ENCODE results near the gene ITPR1. TPM values are rescaled to one million over a fixed set of nuclear protein-coding genes. Genes with fewer than 3 reads are reported as not detected.
"Not testable (repeated sequence)": the region's sequence is repeated elsewhere in the genome, so short reads cannot be mapped to it uniquely, and the experiment has no call there.

The ITPR1 gene
- total RNA-seq, 1 experiment from 2014 or later, result 11.3 TPM

GRCh38 chr3:4589475-4590097, 96.4 kb downstream of the ITPR1 start:
- Histone ChIP-seq H4K20me1 (ENCODE audit: insufficient read depth) (no peaks in the 10 kb centered on the region), H3K4me2 (no peak overlapping the region), H3K4me3 (no peak overlapping the region), H3F3A (ENCODE audit: insufficient read depth, low read depth) (no peaks in the 10 kb centered on the region), H3K79me2 (ENCODE audit: low read depth) (no peaks in the 10 kb centered on the region), H3K27me3 (ENCODE audit: insufficient read depth, low read depth) (no peaks in the 10 kb centered on the region), H3K9me2 (ENCODE audit: insufficient read depth) (no peaks in the 10 kb centered on the region), H3K9me3 (ENCODE audit: insufficient read depth, low read depth) (no peaks in the 10 kb centered on the region), H2AFZ (no peak overlapping the region), H3K4me1 (replicated peaks; ENCODE audit: insufficient read depth) (no peaks in the 10 kb centered on the region), H3K27ac (no peak overlapping the region), H3K36me3 (ENCODE audit: low read depth) (no peaks in the 10 kb centered on the region)
- POLR2A ChIA-PET (ENCODE audit: unreplicated experiment), result no interaction called here
- DNase-seq, result no peak
- CTCF ChIA-PET, result no interaction called here
- BruUV-seq (replicated peaks), result no TSS peak
- TF ChIP-seq EZH2 (IDR thresholded peaks at IDR 0.05; ENCODE audit: low read depth) (no peak), CTCF (conservative IDR thresholded peaks at IDR 0.05) (no peak)
- intact Hi-C loops (cut with micrococcal nuclease; ENCODE audit: unreplicated experiment), result no loop called here

GRCh38 chr3:4590849-4591248, 97.7 kb downstream of the ITPR1 start:
- H4K20me1 ChIP-seq (ENCODE audit: insufficient read depth); H2AFZ ChIP-seq; intact Hi-C loops (cut with micrococcal nuclease; ENCODE audit: unreplicated experiment); H3K27ac ChIP-seq; H3K4me2 ChIP-seq; BruUV-seq (replicated peaks); H3F3A ChIP-seq (ENCODE audit: insufficient read depth, low read depth); CTCF ChIA-PET; H3K36me3 ChIP-seq (ENCODE audit: low read depth); H3K9me3 ChIP-seq (ENCODE audit: insufficient read depth, low read depth); H3K9me2 ChIP-seq (ENCODE audit: insufficient read depth); DNase-seq; H3K4me3 ChIP-seq; POLR2A ChIA-PET (ENCODE audit: unreplicated experiment); H3K4me1 ChIP-seq (replicated peaks; ENCODE audit: insufficient read depth); H3K79me2 ChIP-seq (ENCODE audit: low read depth); H3K27me3 ChIP-seq (ENCODE audit: insufficient read depth, low read depth): not testable (repeated sequence)

GRCh38 chr3:4591669-4592068, 98.5 kb downstream of the ITPR1 start:
- Histone ChIP-seq H3K36me3 (ENCODE audit: low read depth) (no peaks in the 10 kb centered on the region), H2AFZ (no peak overlapping the region), H3K27ac (no peak overlapping the region), H3K27me3 (ENCODE audit: insufficient read depth, low read depth) (no peaks in the 10 kb centered on the region), H3F3A (ENCODE audit: insufficient read depth, low read depth) (no peaks in the 10 kb centered on the region), H4K20me1 (ENCODE audit: insufficient read depth) (no peaks in the 10 kb centered on the region), H3K79me2 (ENCODE audit: low read depth) (no peaks in the 10 kb centered on the region), H3K9me2 (ENCODE audit: insufficient read depth) (no peaks in the 10 kb centered on the region), H3K9me3 (ENCODE audit: insufficient read depth, low read depth) (no peaks in the 10 kb centered on the region), H3K4me3 (no peak overlapping the region), H3K4me2 (no peak overlapping the region), H3K4me1 (replicated peaks; ENCODE audit: insufficient read depth) (no peaks in the 10 kb centered on the region)
- intact Hi-C loops (cut with micrococcal nuclease; ENCODE audit: unreplicated experiment), result no loop called here
- no peak for DNase-seq
- CTCF ChIA-PET, result no interaction called here
- TF ChIP-seq EZH2 (IDR thresholded peaks at IDR 0.05; ENCODE audit: low read depth) (no peak), CTCF (conservative IDR thresholded peaks at IDR 0.05) (no peak)
- no TSS peak for BruUV-seq (replicated peaks)
- POLR2A ChIA-PET (ENCODE audit: unreplicated experiment), result no interaction called here

- H3K27me3 ChIP-seq (ENCODE audit: insufficient read depth, low read depth), result no peaks in the 10 kb centered on the region
- H3K4me1 ChIP-seq (replicated peaks; ENCODE audit: insufficient read depth), result no peaks in the 10 kb centered on the region
- no peaks in the 10 kb centered on the region for H3K9me2 ChIP-seq (ENCODE audit: insufficient read depth)
- H3K36me3 ChIP-seq (ENCODE audit: low read depth), result no peaks in the 10 kb centered on the region
- no peak overlapping the region for H3K27ac ChIP-seq
- H3K79me2 ChIP-seq (ENCODE audit: low read depth), result no peaks in the 10 kb centered on the region
- no TSS peak for BruUV-seq (replicated peaks)
- POLR2A ChIA-PET (ENCODE audit: unreplicated experiment), result no interaction called here
- no peak overlapping the region for H3K4me2 ChIP-seq
- H3K4me3 ChIP-seq, result no peak overlapping the region
- TF ChIP-seq CTCF (conservative IDR thresholded peaks at IDR 0.05) (no peak), EZH2 (IDR thresholded peaks at IDR 0.05; ENCODE audit: low read depth) (no peak)
- CTCF ChIA-PET, result no interaction called here
- no peaks in the 10 kb centered on the region for H3F3A ChIP-seq (ENCODE audit: insufficient read depth, low read depth)
- DNase-seq, result no peak
- no peaks in the 10 kb centered on the region for H3K9me3 ChIP-seq (ENCODE audit: insufficient read depth, low read depth)
- intact Hi-C loops (cut with micrococcal nuclease; ENCODE audit: unreplicated experiment), result no loop called here
- H2AFZ ChIP-seq, result no peak overlapping the region
- no peaks in the 10 kb centered on the region for H4K20me1 ChIP-seq (ENCODE audit: insufficient read depth)
These were observed 99.9 kb downstream of the ITPR1 start for GRCh38 chr3:4593014-4593413.

All from PC-9 (cell line).